Peyer's patch (tissue), 4 donors: ENCODE measurements around the gene DNAH17. TPM values are rescaled to one million over a fixed set of nuclear protein-coding genes. Genes with fewer than 3 reads are reported as not detected.

Experiments used
- DNase-seq, 3 donors: peaks; one replicate each; pipeline ENCODE4 v3.0.0-alpha.2; 2017 to 2019
- H3K27ac ChIP-seq, 4 donors: fragments of 200-600 bp; sonication (generic); one replicate each; pipeline ENCODE4 v1.5.1; 2016 to 2019
- H3K27me3 ChIP-seq, 2 donors: fragments of 200-600 bp; sonication (generic); one replicate each; pipeline ENCODE4 v1.5.1; 2019
- H3K36me3 ChIP-seq, 3 donors: fragments of 200-600 bp; sonication (generic); one replicate each; pipeline ENCODE4 v1.5.1; 2016 to 2019
- H3K4me1 ChIP-seq, 4 donors: fragments of 200-600 bp; sonication (generic); one replicate each; pipeline ENCODE4 v1.5.1; 2016 to 2019
- H3K4me3 ChIP-seq, 4 donors: fragments of 200-600 bp; sonication (generic); 1 replicate in 3 of 4; 2 replicates in 1 of 4; pipeline ENCODE4 v1.5.1; 2016 to 2019; ENCODE audit warnings: mild to moderate bottlenecking in 1 of 4
- H3K9me3 ChIP-seq, 4 donors: fragments of 200-600 bp; sonication (generic); one replicate each; pipeline ENCODE4 v1.5.1; 2016 to 2019; ENCODE audit warnings: mild to moderate bottlenecking in 1 of 4
- POLR2A ChIP-seq, 2 donors: fragments of 450-650 bp; IDR thresholded peaks; one replicate each; pipeline ENCODE4 v1.5.1; 2017; ENCODE audit warnings: antibody characterized with exemption in 2 of 2, mild to moderate bottlenecking in 2 of 2, moderate library complexity in 2 of 2
- total RNA-seq, 4 donors: library from RNA; depleted of rRNA; stranded (reverse); fragments of >200 nt; gene quantifications; one replicate each; pipeline ENCODE4 v1.1.0, GENCODE V29; 2016
- TF ChIP-seq, protein P1 (sequence below), 6 experiments: fragments of 450-650 bp in 4 of 6; fragments of 200-600 bp in 2 of 6; sonication (generic) in 1 of 6; IDR thresholded peaks; one replicate each; pipeline ENCODE4 v1.5.1; 2017 to 2019; ENCODE audit warnings: antibody characterized with exemption in 6 of 6, mild to moderate bottlenecking in 3 of 6, moderate library complexity in 1 of 6

Gene DNAH17
- total RNA-seq, 4 donors from 2014 or later, result under 0.01 to 0.67 TPM; not detected in 2

- Histone ChIP-seq H3K27me3 (no peaks in the 10 kb centered on the region), H3K4me1 (peaks cover 8 to 45% (median 15%) of the 10 kb centered on the region in 4 donors), H3K9me3 (no peaks in the 10 kb centered on the region), H3K36me3 (no peaks in the 10 kb centered on the region), H3K4me3 (peak within 1 kb of the TSS; percentile 79 to 98 (median 95)), H3K27ac (peak within 1 kb of the TSS; percentile 80 to 94 (median 90))
- peak; percentile 80 to 91 (median 87) for DNase-seq
- peak; percentile 69 to 80 for TF ChIP-seq POLR2A (IDR thresholded peaks at IDR 0.05)
- TF ChIP-seq, protein P1, sequence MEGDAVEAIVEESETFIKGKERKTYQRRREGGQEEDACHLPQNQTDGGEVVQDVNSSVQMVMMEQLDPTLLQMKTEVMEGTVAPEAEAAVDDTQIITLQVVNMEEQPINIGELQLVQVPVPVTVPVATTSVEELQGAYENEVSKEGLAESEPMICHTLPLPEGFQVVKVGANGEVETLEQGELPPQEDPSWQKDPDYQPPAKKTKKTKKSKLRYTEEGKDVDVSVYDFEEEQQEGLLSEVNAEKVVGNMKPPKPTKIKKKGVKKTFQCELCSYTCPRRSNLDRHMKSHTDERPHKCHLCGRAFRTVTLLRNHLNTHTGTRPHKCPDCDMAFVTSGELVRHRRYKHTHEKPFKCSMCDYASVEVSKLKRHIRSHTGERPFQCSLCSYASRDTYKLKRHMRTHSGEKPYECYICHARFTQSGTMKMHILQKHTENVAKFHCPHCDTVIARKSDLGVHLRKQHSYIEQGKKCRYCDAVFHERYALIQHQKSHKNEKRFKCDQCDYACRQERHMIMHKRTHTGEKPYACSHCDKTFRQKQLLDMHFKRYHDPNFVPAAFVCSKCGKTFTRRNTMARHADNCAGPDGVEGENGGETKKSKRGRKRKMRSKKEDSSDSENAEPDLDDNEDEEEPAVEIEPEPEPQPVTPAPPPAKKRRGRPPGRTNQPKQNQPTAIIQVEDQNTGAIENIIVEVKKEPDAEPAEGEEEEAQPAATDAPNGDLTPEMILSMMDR (IDR thresholded peaks at IDR 0.05), result no peak
Observed at GRCh38 chr17:78378225-78379130, 198.7 kb downstream of the DNAH17 start, which contains the start of gene PGS1. Gene PGS1 (plus strand): TSS chr17:78378649. CDS start chr17:78378666, 17 bp downstream.

DNA sequence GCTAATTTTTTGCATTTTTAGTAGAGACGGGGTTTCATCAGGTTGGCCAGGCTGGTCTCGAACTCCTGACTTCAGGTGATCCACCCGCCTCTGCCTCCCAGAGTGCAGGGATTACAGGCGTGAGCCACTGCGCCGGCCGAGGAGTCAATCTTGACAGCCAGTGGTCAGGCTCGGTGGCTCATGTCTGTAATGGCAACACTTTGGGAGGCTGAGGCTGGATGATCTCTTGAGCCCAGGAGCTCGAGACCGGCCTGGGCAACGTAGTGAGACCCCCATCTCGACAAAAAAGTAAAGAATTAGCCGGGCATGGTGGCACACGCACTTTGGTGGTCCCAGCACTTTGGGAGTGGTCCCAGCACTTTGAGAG is 199.4 kb downstream of the DNAH17 start:
- no peaks in the 10 kb centered on the region for H3K9me3 ChIP-seq
- no peaks in the 10 kb centered on the region for H3K27me3 ChIP-seq
- H3K36me3 ChIP-seq, result no peaks in the 10 kb centered on the region
- H3K4me1 ChIP-seq, result peaks cover 8 to 41% (median 15%) of the 10 kb centered on the region in 4 donors
- H3K27ac ChIP-seq, result peak overlapping the region; percentile 80 to 94 (median 90)
- TF ChIP-seq, protein P1 (IDR thresholded peaks at IDR 0.05), result no peak
- peak overlapping the region; percentile 79 to 98 (median 95) for H3K4me3 ChIP-seq
- no peak for DNase-seq

DNA sequence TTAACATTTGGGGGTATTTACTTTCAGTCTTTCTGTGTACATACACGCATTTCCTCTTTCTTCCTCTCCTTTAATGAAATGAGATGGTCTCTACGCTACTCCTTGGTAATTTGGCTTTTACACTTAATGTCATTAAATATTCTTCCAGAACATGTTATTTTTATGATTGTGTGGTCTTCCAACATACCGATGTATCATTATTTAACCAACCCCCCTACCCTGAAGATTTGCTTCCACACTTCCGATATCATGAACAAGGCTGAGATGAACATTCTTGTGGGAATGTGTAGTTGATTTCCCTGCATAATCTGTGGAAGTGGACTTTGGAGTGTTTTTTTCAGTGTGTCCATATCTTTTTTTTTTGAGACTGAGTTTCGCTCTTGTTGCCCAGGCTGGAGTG is 201.0 kb downstream of the DNAH17 start:
- no peak for TF ChIP-seq POLR2A (IDR thresholded peaks at IDR 0.05)
- TF ChIP-seq, protein P1 (IDR thresholded peaks at IDR 0.05), result no peak
- Histone ChIP-seq H3K4me3 (no peak overlapping the region), H3K9me3 (no peaks in the 10 kb centered on the region), H3K27me3 (no peaks in the 10 kb centered on the region), H3K27ac (peak overlapping the region in 3 of 4 donors; percentile 11 to 70 (median 44)), H3K4me1 (peaks cover 4 to 29% (median 8%) of the 10 kb centered on the region in 4 donors), H3K36me3 (no peaks in the 10 kb centered on the region)
- DNase-seq, result no peak

DNA sequence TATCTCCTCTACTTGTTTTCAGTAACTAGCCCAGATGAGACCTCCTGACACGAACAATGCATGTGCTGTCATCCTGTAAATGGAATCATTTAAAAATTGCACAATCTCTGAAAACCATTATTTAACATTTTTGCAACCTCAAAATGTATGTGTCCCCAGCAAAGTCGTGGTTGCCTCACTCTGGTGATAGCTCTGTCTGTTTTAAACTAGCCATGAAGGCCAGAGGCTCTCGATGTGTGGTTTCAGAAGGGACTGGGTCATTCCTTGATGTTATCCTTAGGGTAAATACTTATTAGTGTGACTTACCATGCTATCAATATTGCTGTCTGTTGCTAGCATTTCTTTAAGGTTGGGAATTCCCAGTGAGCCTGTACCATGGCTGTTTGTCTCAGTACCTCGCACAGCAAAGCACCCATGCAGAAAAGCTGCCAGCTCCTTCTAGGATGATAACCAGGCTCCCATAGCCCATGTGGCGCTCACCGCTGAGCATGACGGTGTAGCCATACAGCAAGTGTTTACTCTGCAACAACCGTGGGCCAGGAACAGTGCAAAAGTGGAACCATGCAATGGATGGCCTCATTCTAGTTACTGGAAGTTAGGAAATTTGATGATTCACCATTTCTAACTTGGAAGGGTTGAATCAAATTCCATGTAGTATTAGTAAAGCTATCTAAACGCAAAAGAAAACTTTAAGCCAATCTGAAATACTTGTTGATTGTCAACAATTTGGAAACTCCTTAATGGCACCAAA is 201.6 kb downstream of the DNAH17 start:
- Histone ChIP-seq H3K4me3 (no peak overlapping the region), H3K4me1 (peaks cover 0 to 23% (median 7%) of the 10 kb centered on the region in 4 donors), H3K9me3 (no peaks in the 10 kb centered on the region), H3K27ac (peak overlapping the region; percentile 43 to 70 (median 44)), H3K36me3 (no peaks in the 10 kb centered on the region), H3K27me3 (no peaks in the 10 kb centered on the region)
- no peak for DNase-seq
- TF ChIP-seq, protein P1 (IDR thresholded peaks at IDR 0.05), result no peak
- TF ChIP-seq POLR2A (IDR thresholded peaks at IDR 0.05), result no peak

DNA sequence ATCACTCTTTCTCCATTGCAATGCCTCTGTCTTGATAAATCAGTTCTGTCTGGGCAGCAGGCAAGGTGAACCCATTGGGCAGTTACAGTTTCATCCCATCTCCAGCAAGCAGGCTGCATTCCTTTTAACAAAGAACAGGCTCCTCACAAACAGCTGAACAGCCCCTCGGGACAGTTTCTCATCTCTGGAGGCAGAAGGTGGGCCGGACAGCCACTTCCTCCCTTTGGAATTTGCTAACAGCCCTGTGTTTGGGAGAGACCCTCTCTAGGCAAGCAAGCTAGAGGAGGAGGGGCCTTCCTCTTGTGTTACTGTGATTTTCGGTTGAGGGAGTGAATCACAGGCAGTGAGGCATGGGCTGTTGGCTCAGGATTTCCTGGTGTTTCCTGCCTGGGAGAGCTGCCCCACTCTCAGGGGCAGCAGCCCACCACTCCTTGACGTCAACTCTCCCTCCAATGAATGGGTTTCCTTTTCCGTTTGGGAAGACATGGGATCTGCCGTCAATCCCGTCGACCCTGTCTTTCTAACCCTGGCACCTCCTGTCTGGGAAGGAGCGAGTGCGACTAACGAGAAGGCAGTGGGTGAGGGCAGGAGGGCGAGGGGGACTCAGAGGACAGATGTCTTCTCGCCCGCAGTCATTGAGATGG is 202.4 kb downstream of the DNAH17 start:
- Histone ChIP-seq H3K4me1 (peaks cover 0 to 15% (median 6%) of the 10 kb centered on the region in 4 donors), H3K27ac (peak overlapping the region in 3 of 4 donors; percentile 43 to 56 (median 44)), H3K9me3 (no peaks in the 10 kb centered on the region), H3K4me3 (no peak overlapping the region), H3K27me3 (no peaks in the 10 kb centered on the region), H3K36me3 (no peaks in the 10 kb centered on the region)
- DNase-seq, result no peak
- TF ChIP-seq, protein P1 (IDR thresholded peaks at IDR 0.05), result no peak
- TF ChIP-seq POLR2A (IDR thresholded peaks at IDR 0.05), result no peak
